ENCODE results near the gene FCER2. TPM values are rescaled to one million over a fixed set of nuclear protein-coding genes. Genes with fewer than 3 reads are reported as not detected.

The FCER2 gene
- total and polyA plus RNA-seq, 9 donors, result 0.08 to 1.1 (median 0.38) TPM; not detected in 6

- intact Hi-C loops (cut with DNase I), result no loop called here
- TF ChIP-seq CTCF (IDR thresholded peaks at IDR 0.05) (no peak), POLR2A (IDR thresholded peaks at IDR 0.05) (no peak), EP300 (IDR thresholded peaks at IDR 0.05) (no peak)
- H3K27me3 ChIP-seq, result no peaks in the 10 kb centered on the region
- H3K36me3 ChIP-seq, result no peaks in the 10 kb centered on the region
- no peaks in the 10 kb centered on the region for H3K9me3 ChIP-seq
- no peak overlapping the region for H3K27ac ChIP-seq
- DNase-seq, result no peak
- H3K4me3 ChIP-seq, result no peak overlapping the region
- H3K4me1 ChIP-seq (ENCODE audit: insufficient read depth), result no peaks in the 10 kb centered on the region
- WGBS, 3 donors, result 41 to 50% (median 50%) methylated on average over 2 of the region's 2 CpGs
Observed at GRCh38 chr19:7725791-7726190, 23.9 kb upstream of the FCER2 start.

- Histone ChIP-seq H3K4me1 (ENCODE audit: insufficient read depth) (no peaks in the 10 kb centered on the region), H3K36me3 (no peaks in the 10 kb centered on the region), H3K9me3 (no peaks in the 10 kb centered on the region), H3K27ac (no peak overlapping the region), H3K4me3 (no peak overlapping the region), H3K27me3 (no peaks in the 10 kb centered on the region)
- intact Hi-C loops (cut with DNase I), result no loop called here
- no peak for TF ChIP-seq POLR2A (IDR thresholded peaks at IDR 0.05)
- no peak for TF ChIP-seq CTCF (IDR thresholded peaks at IDR 0.05)
- no peak for TF ChIP-seq EP300 (IDR thresholded peaks at IDR 0.05)
- no peak for DNase-seq
- WGBS, 3 donors, result 54 to 62% (median 58%) methylated on average over 5 of the region's 5 CpGs
Observed at GRCh38 chr19:7722231-7722651, 20.3 kb upstream of the FCER2 start.

GRCh38 chr19:7720351-7720750 is 18.4 kb upstream of the FCER2 start:
- H3K9me3 ChIP-seq, result no peaks in the 10 kb centered on the region
- H3K4me3 ChIP-seq, result no peak overlapping the region
- intact Hi-C loops (cut with DNase I), result no loop called here
- no peaks in the 10 kb centered on the region for H3K27me3 ChIP-seq
- H3K36me3 ChIP-seq, result no peaks in the 10 kb centered on the region
- no peak for TF ChIP-seq EP300 (IDR thresholded peaks at IDR 0.05)
- no peak for TF ChIP-seq POLR2A (IDR thresholded peaks at IDR 0.05)
- TF ChIP-seq CTCF (IDR thresholded peaks at IDR 0.05), result no peak
- DNase-seq, result no peak
- H3K4me1 ChIP-seq (ENCODE audit: insufficient read depth), result no peaks in the 10 kb centered on the region
- 73 to 81% (median 78%) methylated on average over 6 of the region's 6 CpGs for WGBS, 3 donors
- no peak overlapping the region for H3K27ac ChIP-seq

GRCh38 chr19:7718668-7719067 is 16.7 kb upstream of the FCER2 start:
- Histone ChIP-seq H3K27ac (no peak overlapping the region), H3K9me3 (no peaks in the 10 kb centered on the region), H3K36me3 (no peaks in the 10 kb centered on the region), H3K4me3 (no peak overlapping the region), H3K4me1 (ENCODE audit: insufficient read depth) (no peaks in the 10 kb centered on the region), H3K27me3 (no peaks in the 10 kb centered on the region)
- intact Hi-C loops (cut with DNase I), result loop anchor here in 1 of 4 donors (10.0 kb wide), 1 partner anchor 1544 kb away; no protein-coding TSS in a partner anchor
- TF ChIP-seq POLR2A (IDR thresholded peaks at IDR 0.05) (no peak), CTCF (IDR thresholded peaks at IDR 0.05) (no peak), EP300 (IDR thresholded peaks at IDR 0.05) (no peak)
- DNase-seq, result no peak
- 59 to 73% (median 71%) methylated on average over 8 of the region's 8 CpGs for WGBS, 3 donors
